ENCODE results near the gene MRPL53. TPM values are rescaled to one million over a fixed set of nuclear protein-coding genes. Genes with fewer than 3 reads are reported as not detected.
A peak's percentile ranks its signal among the peaks of the same experiment; 100 is the strongest.

MRPL53 gene
- total RNA-seq, 1 experiment from 2014 or later = 98.1 TPM

DNA sequence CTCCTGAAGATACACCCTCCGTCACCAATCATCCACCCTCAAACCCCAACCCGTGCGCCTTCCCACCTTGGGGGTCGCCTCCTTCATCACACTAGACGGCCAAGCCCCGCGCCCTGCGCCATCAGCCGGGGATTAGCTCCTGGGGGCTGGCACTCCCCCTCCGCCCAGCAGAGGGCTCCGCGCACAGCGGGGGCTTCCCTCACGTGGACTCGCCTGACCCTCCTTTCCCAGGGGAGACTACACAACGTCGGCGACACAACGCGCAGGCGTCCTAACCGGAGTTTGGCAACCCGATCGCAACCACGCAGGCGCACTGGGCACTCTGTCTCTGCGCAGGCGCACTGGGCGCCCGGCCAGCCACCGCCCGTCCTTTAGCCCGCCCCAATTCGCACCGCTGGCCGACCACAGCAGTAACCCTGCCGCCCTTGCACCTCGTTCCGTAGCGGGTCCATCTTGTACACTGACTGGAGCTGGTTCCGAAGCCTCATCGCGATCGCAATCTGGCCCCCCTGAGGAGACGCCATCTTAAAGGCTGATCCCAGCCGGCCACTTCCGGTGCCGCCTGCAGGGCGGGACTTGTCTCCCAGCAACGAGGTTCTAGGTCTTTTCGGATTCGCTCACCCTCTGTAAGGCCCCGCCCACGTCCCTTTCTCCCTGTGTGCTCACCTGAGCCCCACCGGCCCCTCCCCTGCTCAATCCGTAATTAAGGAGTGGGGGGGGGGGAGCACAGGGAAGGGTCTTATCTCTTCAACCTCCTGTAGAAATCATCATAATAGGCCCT lies 34.9 kb upstream of the MRPL53 start, which contains the start of gene PCGF1:
Gene PCGF1 (minus strand): TSS at position 551 of the 781 bp plus-strand sequence. CDS start 27 bp downstream, at position 524.
- peak; percentile 85; the same call in 1 of the 2 replicates for TF ChIP-seq TCF7L2 (IDR thresholded peaks at IDR 0.05; ENCODE audit: low read depth, low read length)
- TF ChIP-seq, protein P1, sequence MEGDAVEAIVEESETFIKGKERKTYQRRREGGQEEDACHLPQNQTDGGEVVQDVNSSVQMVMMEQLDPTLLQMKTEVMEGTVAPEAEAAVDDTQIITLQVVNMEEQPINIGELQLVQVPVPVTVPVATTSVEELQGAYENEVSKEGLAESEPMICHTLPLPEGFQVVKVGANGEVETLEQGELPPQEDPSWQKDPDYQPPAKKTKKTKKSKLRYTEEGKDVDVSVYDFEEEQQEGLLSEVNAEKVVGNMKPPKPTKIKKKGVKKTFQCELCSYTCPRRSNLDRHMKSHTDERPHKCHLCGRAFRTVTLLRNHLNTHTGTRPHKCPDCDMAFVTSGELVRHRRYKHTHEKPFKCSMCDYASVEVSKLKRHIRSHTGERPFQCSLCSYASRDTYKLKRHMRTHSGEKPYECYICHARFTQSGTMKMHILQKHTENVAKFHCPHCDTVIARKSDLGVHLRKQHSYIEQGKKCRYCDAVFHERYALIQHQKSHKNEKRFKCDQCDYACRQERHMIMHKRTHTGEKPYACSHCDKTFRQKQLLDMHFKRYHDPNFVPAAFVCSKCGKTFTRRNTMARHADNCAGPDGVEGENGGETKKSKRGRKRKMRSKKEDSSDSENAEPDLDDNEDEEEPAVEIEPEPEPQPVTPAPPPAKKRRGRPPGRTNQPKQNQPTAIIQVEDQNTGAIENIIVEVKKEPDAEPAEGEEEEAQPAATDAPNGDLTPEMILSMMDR (IDR thresholded peaks at IDR 0.05) = peak; percentile 80; the same call in 1 of the 2 replicates
- TF ChIP-seq SIN3A (IDR thresholded peaks at IDR 0.05; ENCODE audit: borderline replicate concordance, insufficient read depth, low read depth, low read length) = peak; percentile 43
- peak; percentile 81 for TF ChIP-seq POLR2AphosphoS5 (IDR thresholded peaks at IDR 0.05; ENCODE audit: low read depth, low read length)
- TF ChIP-seq, protein P2, sequence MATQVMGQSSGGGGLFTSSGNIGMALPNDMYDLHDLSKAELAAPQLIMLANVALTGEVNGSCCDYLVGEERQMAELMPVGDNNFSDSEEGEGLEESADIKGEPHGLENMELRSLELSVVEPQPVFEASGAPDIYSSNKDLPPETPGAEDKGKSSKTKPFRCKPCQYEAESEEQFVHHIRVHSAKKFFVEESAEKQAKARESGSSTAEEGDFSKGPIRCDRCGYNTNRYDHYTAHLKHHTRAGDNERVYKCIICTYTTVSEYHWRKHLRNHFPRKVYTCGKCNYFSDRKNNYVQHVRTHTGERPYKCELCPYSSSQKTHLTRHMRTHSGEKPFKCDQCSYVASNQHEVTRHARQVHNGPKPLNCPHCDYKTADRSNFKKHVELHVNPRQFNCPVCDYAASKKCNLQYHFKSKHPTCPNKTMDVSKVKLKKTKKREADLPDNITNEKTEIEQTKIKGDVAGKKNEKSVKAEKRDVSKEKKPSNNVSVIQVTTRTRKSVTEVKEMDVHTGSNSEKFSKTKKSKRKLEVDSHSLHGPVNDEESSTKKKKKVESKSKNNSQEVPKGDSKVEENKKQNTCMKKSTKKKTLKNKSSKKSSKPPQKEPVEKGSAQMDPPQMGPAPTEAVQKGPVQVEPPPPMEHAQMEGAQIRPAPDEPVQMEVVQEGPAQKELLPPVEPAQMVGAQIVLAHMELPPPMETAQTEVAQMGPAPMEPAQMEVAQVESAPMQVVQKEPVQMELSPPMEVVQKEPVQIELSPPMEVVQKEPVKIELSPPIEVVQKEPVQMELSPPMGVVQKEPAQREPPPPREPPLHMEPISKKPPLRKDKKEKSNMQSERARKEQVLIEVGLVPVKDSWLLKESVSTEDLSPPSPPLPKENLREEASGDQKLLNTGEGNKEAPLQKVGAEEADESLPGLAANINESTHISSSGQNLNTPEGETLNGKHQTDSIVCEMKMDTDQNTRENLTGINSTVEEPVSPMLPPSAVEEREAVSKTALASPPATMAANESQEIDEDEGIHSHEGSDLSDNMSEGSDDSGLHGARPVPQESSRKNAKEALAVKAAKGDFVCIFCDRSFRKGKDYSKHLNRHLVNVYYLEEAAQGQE (IDR thresholded peaks at IDR 0.05; ENCODE audit: insufficient read depth in 1 of 2, low read depth in 2 of 2, low read length in 1 of 2) = 0 out of 4 replicates have a peak, but pooled peaks of 1 of the 2 experiments have one; percentile 39
- intact Hi-C loops (cut with micrococcal nuclease; ENCODE audit: unreplicated experiment) (loop anchor here (10.0 kb wide), 1 partner anchor 77 kb away; no protein-coding TSS in a partner anchor), in situ Hi-C loops (cut with HindIII; ENCODE audit: low pct_unique_long_range_greater_than_20kb, low sequenced_read_pairs) (no loop called here)
- peak within 1 kb of the TSS; percentile 98 for H3K27ac ChIP-seq (ENCODE audit: low read length)
- DNase-seq (ENCODE audit: low read depth, low spot score) = peak; percentile 95
- no peaks in the 10 kb centered on the region for H3K27me3 ChIP-seq (ENCODE audit: control insufficient read depth, insufficient read depth, low read length)
- ATAC-seq = peak; percentile 84
- ChIA-PET POLR2A (no interaction called here), CTCF (no interaction called here)
- H3K4me1 ChIP-seq (ENCODE audit: control insufficient read depth, insufficient read depth, low read length) = peaks cover 25% of the 10 kb centered on the region
- H3K9me3 ChIP-seq (ENCODE audit: control insufficient read depth, insufficient read depth, low read depth, low read length) = no peaks in the 10 kb centered on the region
- H3K4me3 ChIP-seq (ENCODE audit: low read depth in 2 of 2, low read length in 2 of 2) = peak within 1 kb of the TSS; percentile 86 to 94
- BruUV-seq (replicated peaks) = no TSS peak
- H3K36me3 ChIP-seq (ENCODE audit: control insufficient read depth, insufficient read depth, low read length) = peaks cover 4% of the 10 kb centered on the region

DNA sequence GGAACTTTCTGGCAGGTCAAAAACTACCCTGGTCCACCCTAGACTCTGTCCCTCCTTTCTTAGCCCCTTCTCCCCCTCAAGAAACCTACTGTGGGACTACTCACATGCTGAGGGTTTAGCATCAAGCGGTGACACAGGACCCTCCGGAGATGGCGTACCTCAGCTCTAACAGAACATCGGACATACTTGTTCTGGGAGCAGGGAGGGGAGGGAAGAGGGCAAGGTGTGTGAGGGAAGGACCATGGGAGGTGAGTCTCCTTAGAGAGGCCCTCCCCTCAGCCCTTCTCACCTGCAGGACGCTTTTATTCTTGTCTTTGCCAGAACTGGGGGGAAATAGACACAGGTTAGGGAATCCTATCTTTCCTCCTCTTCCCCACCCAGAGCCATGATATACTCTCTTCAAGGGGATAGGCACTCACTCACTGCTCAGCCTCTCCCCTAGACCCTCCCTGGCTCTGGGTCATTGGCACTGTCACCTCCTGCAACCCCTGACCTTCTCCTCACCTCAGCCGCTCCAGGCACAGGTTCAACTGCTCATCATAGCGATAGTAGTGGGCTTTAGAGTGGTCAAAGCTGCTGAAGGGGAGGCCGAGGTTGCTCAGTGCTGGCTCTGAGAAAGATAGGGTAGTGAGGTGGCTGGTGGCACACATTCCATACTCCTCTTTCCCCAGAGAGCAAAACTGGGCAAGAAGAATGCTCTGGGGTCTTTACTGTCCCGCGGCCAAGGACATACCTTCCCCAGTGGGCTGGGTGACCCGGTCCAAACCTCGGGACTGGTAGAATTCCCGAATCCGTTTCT lies 33.2 kb upstream of the MRPL53 start:
- no TSS peak for BruUV-seq (replicated peaks)
- POLR2A ChIA-PET = no interaction called here
- TF ChIP-seq TCF7L2 (IDR thresholded peaks at IDR 0.05; ENCODE audit: low read depth, low read length) = no peak

More for the DNA sequence above, 33.2 kb upstream of the MRPL53 start:
- Histone ChIP-seq H3K4me1 (ENCODE audit: control insufficient read depth, insufficient read depth, low read length) (peaks cover 41% of the 10 kb centered on the region), H3K9me3 (ENCODE audit: control insufficient read depth, insufficient read depth, low read depth, low read length) (no peaks in the 10 kb centered on the region), H3K36me3 (ENCODE audit: control insufficient read depth, insufficient read depth, low read length) (peaks cover 4% of the 10 kb centered on the region), H3K4me3 (ENCODE audit: low read depth in 2 of 2, low read length in 2 of 2) (peak overlapping the region; percentile 86 to 94), H3K27me3 (ENCODE audit: control insufficient read depth, insufficient read depth, low read length) (no peaks in the 10 kb centered on the region), H3K27ac (ENCODE audit: low read length) (peak overlapping the region; percentile 98)
- ATAC-seq (no peak), DNase-seq (ENCODE audit: low read depth, low spot score) (no peak)
- in situ Hi-C loops (cut with HindIII; ENCODE audit: low pct_unique_long_range_greater_than_20kb, low sequenced_read_pairs) (no loop called here), intact Hi-C loops (cut with micrococcal nuclease; ENCODE audit: unreplicated experiment) (loop anchor here (10.0 kb wide), 1 partner anchor 79 kb away; no protein-coding TSS in a partner anchor)
- CTCF ChIA-PET = no interaction called here

Measured in Panc1 (cell line).